NCI-H2227 (cell line): ENCODE results near the gene DCPS.

Experiments used
- DNase-seq: peaks from one replicate; lab custom pipeline; 2025; ENCODE audit not compliant: unreplicated experiment; lab: John Stamatoyannopoulos, UW

The DCPS gene

GRCh38 chr11:126327281-126328000 is 23.6 kb downstream of the DCPS start:
- no peak for DNase-seq

GRCh38 chr11:126328001-126328390 is 24.1 kb downstream of the DCPS start:
- DNase-seq = no peak

GRCh38 chr11:126328444-126328843 is 24.6 kb downstream of the DCPS start:
- no peak for DNase-seq

GRCh38 chr11:126328938-126329643 is 25.2 kb downstream of the DCPS start:
- DNase-seq = no peak

GRCh38 chr11:126329644-126330211 is 25.9 kb downstream of the DCPS start:
- DNase-seq = no peak

- no peak for DNase-seq
Measured at GRCh38 chr11:126331286-126331685, 27.4 kb downstream of the DCPS start.

GRCh38 chr11:126332221-126332711 is 28.4 kb downstream of the DCPS start:
- DNase-seq = no peak

- DNase-seq = no peak
Measured at GRCh38 chr11:126333142-126333541, 29.3 kb downstream of the DCPS start.

- no peak for DNase-seq
Measured at GRCh38 chr11:126334659-126335462, 31.0 kb downstream of the DCPS start.

- DNase-seq = no peak
Measured at GRCh38 chr11:126335463-126335760, 31.6 kb downstream of the DCPS start.

- DNase-seq = no peak
Measured at GRCh38 chr11:126336138-126336541, 32.3 kb downstream of the DCPS start.

- no peak for DNase-seq
Measured at GRCh38 chr11:126336671-126337101, 32.8 kb downstream of the DCPS start.

GRCh38 chr11:126337126-126337473 is 33.2 kb downstream of the DCPS start:
- no peak for DNase-seq

GRCh38 chr11:126337474-126338241 is 33.8 kb downstream of the DCPS start:
- no peak for DNase-seq

- DNase-seq = no peak
Measured at GRCh38 chr11:126338346-126339055, 34.6 kb downstream of the DCPS start.

- DNase-seq = no peak
Measured at GRCh38 chr11:126339073-126339862, 35.4 kb downstream of the DCPS start.

GRCh38 chr11:126339863-126340434 is 36.1 kb downstream of the DCPS start:
- DNase-seq = no peak

GRCh38 chr11:126340960-126341606 is 37.2 kb downstream of the DCPS start:
- DNase-seq = no peak

- no peak for DNase-seq
Measured at GRCh38 chr11:126341760-126342161, 37.9 kb downstream of the DCPS start.
